ENCODE results near the gene GUCD1.
A peak's percentile ranks its signal among the peaks of the same experiment; 100 is the strongest.
"Not testable (repeated sequence)": the region's sequence is repeated elsewhere in the genome, so short reads cannot be mapped to it uniquely, and the experiment has no call there.

The GUCD1 gene

GRCh38 chr22:24599958-24600715 is 45.2 kb upstream of the GUCD1 start:
- H3K4me3 ChIP-seq (ENCODE audit: low read depth, low read length); H3K4me1 ChIP-seq (ENCODE audit: control insufficient read depth, insufficient read depth, low read length); H3K36me3 ChIP-seq (ENCODE audit: control insufficient read depth in 2 of 2, insufficient read depth in 1 of 2, low read length in 2 of 2); H3K27ac ChIP-seq (ENCODE audit: extremely low read depth, low read depth, low read length); POLR2A ChIA-PET; H3K9me3 ChIP-seq (ENCODE audit: control insufficient read depth, insufficient read depth, low read depth, low read length): not testable (repeated sequence)
- TF ChIP-seq GLIS1 (tag by site-specific recombination; IDR thresholded peaks at IDR 0.05) = peak; percentile 87
- CTCF ChIA-PET = interaction anchor here (0.9 kb wide), 1 partner anchor 172 kb away, joined by 5 read pairs; no protein-coding TSS in a partner anchor

GRCh38 chr22:24599514-24599913 is 44.6 kb upstream of the GUCD1 start:
- Histone ChIP-seq H3K27ac (ENCODE audit: extremely low read depth, low read depth, low read length) (no peak overlapping the region), H3K36me3 (ENCODE audit: control insufficient read depth in 2 of 2, insufficient read depth in 1 of 2, low read length in 2 of 2) (no peaks in the 10 kb centered on the region), H3K4me3 (ENCODE audit: low read depth, low read length) (no peak overlapping the region), H3K4me1 (ENCODE audit: control insufficient read depth, insufficient read depth, low read length) (peaks cover 5% of the 10 kb centered on the region), H3K9me3 (ENCODE audit: control insufficient read depth, insufficient read depth, low read depth, low read length) (no peaks in the 10 kb centered on the region)
- TF ChIP-seq ZNF768 (tag by site-specific recombination; IDR thresholded peaks at IDR 0.05) (no peak), CTCF (tag by site-specific recombination; IDR thresholded peaks at IDR 0.05) (0 out of 2 replicates have a peak, but pooled peaks have one; percentile 8)
- CTCF ChIA-PET = interaction anchor here (0.5 to 0.7 kb wide), 2 partner anchors 341 to 442 kb away, joined by 3 read pairs; no protein-coding TSS in a partner anchor
- POLR2A ChIA-PET = no interaction called here

GRCh38 chr22:24597076-24597475 is 42.1 kb upstream of the GUCD1 start:
- H3K9me3 ChIP-seq (ENCODE audit: control insufficient read depth, insufficient read depth, low read depth, low read length); H3K36me3 ChIP-seq (ENCODE audit: control insufficient read depth in 2 of 2, insufficient read depth in 1 of 2, low read length in 2 of 2); H3K27ac ChIP-seq (ENCODE audit: extremely low read depth, low read depth, low read length); H3K4me1 ChIP-seq (ENCODE audit: control insufficient read depth, insufficient read depth, low read length); H3K4me3 ChIP-seq (ENCODE audit: low read depth, low read length): not testable (repeated sequence)
- CTCF ChIA-PET = interaction anchor here (0.6 kb wide), 1 partner anchor 136 kb away, joined by 3 read pairs; no protein-coding TSS in a partner anchor
- TF ChIP-seq BCL11A (tag by site-specific recombination; IDR thresholded peaks at IDR 0.05; ENCODE audit: low read depth) (peak; percentile 64; the same call in 1 of the 2 replicates), ZBTB8A (tag by site-specific recombination; IDR thresholded peaks at IDR 0.05) (peak; percentile 75), ZNF629 (tag by site-specific recombination; IDR thresholded peaks at IDR 0.05) (peak; percentile 76)
- POLR2A ChIA-PET = interaction anchor here (1.9 kb wide), 1 partner anchor 42 kb away, joined by 5 read pairs; the partner anchor contains the start of genes GUCD1 and SNRPD3

- POLR2A ChIA-PET = no interaction called here
- Histone ChIP-seq H3K4me3 (ENCODE audit: low read depth, low read length) (no peak overlapping the region), H3K9me3 (ENCODE audit: control insufficient read depth, insufficient read depth, low read depth, low read length) (no peaks in the 10 kb centered on the region), H3K36me3 (ENCODE audit: control insufficient read depth in 2 of 2, insufficient read depth in 1 of 2, low read length in 2 of 2) (no peaks in the 10 kb centered on the region), H3K4me1 (ENCODE audit: control insufficient read depth, insufficient read depth, low read length) (no peaks in the 10 kb centered on the region), H3K27ac (ENCODE audit: extremely low read depth, low read depth, low read length) (0 out of 2 replicates have a peak overlapping the region, but pooled peaks have one; percentile 5)
- CTCF ChIA-PET = no interaction called here
- TF ChIP-seq ZNF544 (tag by site-specific recombination; IDR thresholded peaks at IDR 0.05) = no peak
- TF ChIP-seq HOXA7 (CRISPR knock-in tag; IDR thresholded peaks at IDR 0.05; ENCODE audit: borderline replicate concordance) = no peak
- peak; percentile 35; the same call in 1 of the 2 replicates for TF ChIP-seq SCRT2 (tag by site-specific recombination; IDR thresholded peaks at IDR 0.05)
Measured at GRCh38 chr22:24595863-24596262, 40.9 kb upstream of the GUCD1 start.

GRCh38 chr22:24595228-24595627 is 40.3 kb upstream of the GUCD1 start:
- H3K36me3 ChIP-seq (ENCODE audit: control insufficient read depth in 2 of 2, insufficient read depth in 1 of 2, low read length in 2 of 2) = no peaks in the 10 kb centered on the region
- TF ChIP-seq ZIC2 (tag by site-specific recombination; IDR thresholded peaks at IDR 0.05) (peak; percentile 80), ZNF175 (tag by site-specific recombination; IDR thresholded peaks at IDR 0.05) (no peak), ZNF146 (tag by site-specific recombination; IDR thresholded peaks at IDR 0.05) (no peak)
- 0 out of 2 replicates have a peak overlapping the region, but pooled peaks have one; percentile 5 for H3K27ac ChIP-seq (ENCODE audit: extremely low read depth, low read depth, low read length)
- ChIA-PET POLR2A (no interaction called here), CTCF (no interaction called here)
- no peak overlapping the region for H3K4me3 ChIP-seq (ENCODE audit: low read depth, low read length)
- H3K4me1 ChIP-seq (ENCODE audit: control insufficient read depth, insufficient read depth, low read length) = no peaks in the 10 kb centered on the region
- no peaks in the 10 kb centered on the region for H3K9me3 ChIP-seq (ENCODE audit: control insufficient read depth, insufficient read depth, low read depth, low read length)
